Right atrium auricular region (tissue), 2 donors: Measurements from ENCODE around the gene STK32B. TPM values are rescaled to one million over a fixed set of nuclear protein-coding genes. Genes with fewer than 3 reads are reported as not detected.

Experiments
- DNase-seq: peaks from one replicate; pipeline ENCODE4 v3.0.0-alpha.2; 2019; ENCODE audit warnings: low spot score
- H3K27ac ChIP-seq, 2 donors: fragments of 200-600 bp; sonication (generic); 1 replicate in 1 of 2; 2 replicates in 1 of 2; pipeline ENCODE4 v1.5.1; 2016 to 2019
- H3K27me3 ChIP-seq, 2 donors: fragments of 200-600 bp; sonication (generic); one replicate each; pipeline versions ENCODE4 v1.5.1 to v1.6.0; 2017 to 2019
- H3K36me3 ChIP-seq: fragments of 200-600 bp; sonication (generic); one replicate; pipeline ENCODE4 v1.5.1; 2016
- H3K4me1 ChIP-seq, 2 donors: fragments of 200-600 bp; sonication (generic); one replicate each; pipeline versions ENCODE4 v1.5.1 to v1.6.0; 2017 to 2019
- H3K4me3 ChIP-seq, 2 donors: fragments of 200-600 bp; sonication (generic); 1 replicate in 1 of 2; 2 replicates in 1 of 2; pipeline ENCODE4 v1.5.1; 2017 to 2019; ENCODE audit warnings: mild to moderate bottlenecking in 1 of 2, moderate library complexity in 1 of 2
- H3K9me3 ChIP-seq, 2 donors: fragments of 200-600 bp; sonication (generic); one replicate each; pipeline ENCODE4 v1.5.1; 2019
- CTCF ChIP-seq, 2 donors: fragments of 200-600 bp; sonication (generic); IDR thresholded peaks; one replicate each; pipeline ENCODE4 v1.5.1; 2019; ENCODE audit warnings: antibody characterized with exemption in 2 of 2
- total RNA-seq, 2 donors: library from RNA; depleted of rRNA; stranded (reverse); fragments of >200 nt; gene quantifications; one replicate each; pipeline ENCODE4 v1.1.0, GENCODE V29; 2016

Gene STK32B
- total RNA-seq, 2 donors from 2014 or later: 0.31 to 0.59 TPM

- H3K27me3 ChIP-seq: no peaks in the 10 kb centered on the region
- no peaks in the 10 kb centered on the region for H3K9me3 ChIP-seq
- TF ChIP-seq CTCF (IDR thresholded peaks at IDR 0.05): no peak
- H3K36me3 ChIP-seq: no peaks in the 10 kb centered on the region
- no peak overlapping the region for H3K4me3 ChIP-seq
- no peak overlapping the region for H3K27ac ChIP-seq
- no peaks in the 10 kb centered on the region for H3K4me1 ChIP-seq
- DNase-seq: no peak
These were observed 408.0 kb downstream of the STK32B start for GRCh38 chr4:5459236-5459635.

GRCh38 chr4:5460106-5460801 lies 409.0 kb downstream of the STK32B start:
- Histone ChIP-seq H3K4me3 (no peak overlapping the region), H3K27ac (no peak overlapping the region), H3K4me1 (no peaks in the 10 kb centered on the region), H3K9me3 (no peaks in the 10 kb centered on the region), H3K36me3 (no peaks in the 10 kb centered on the region), H3K27me3 (no peaks in the 10 kb centered on the region)
- peak in 1 of 2 donors; percentile 53 for TF ChIP-seq CTCF (IDR thresholded peaks at IDR 0.05)
- DNase-seq: no peak

- no peak overlapping the region for H3K4me3 ChIP-seq
- H3K27ac ChIP-seq: no peak overlapping the region
- no peaks in the 10 kb centered on the region for H3K4me1 ChIP-seq
- DNase-seq: no peak
- no peaks in the 10 kb centered on the region for H3K9me3 ChIP-seq
- no peak for TF ChIP-seq CTCF (IDR thresholded peaks at IDR 0.05)
- no peaks in the 10 kb centered on the region for H3K36me3 ChIP-seq
- H3K27me3 ChIP-seq: no peaks in the 10 kb centered on the region
These were observed 410.2 kb downstream of the STK32B start for GRCh38 chr4:5461477-5461876.

- H3K9me3 ChIP-seq: no peaks in the 10 kb centered on the region
- no peaks in the 10 kb centered on the region for H3K36me3 ChIP-seq
- H3K4me3 ChIP-seq: no peak overlapping the region
- no peaks in the 10 kb centered on the region for H3K27me3 ChIP-seq
- no peak for TF ChIP-seq CTCF (IDR thresholded peaks at IDR 0.05)
- H3K4me1 ChIP-seq: no peaks in the 10 kb centered on the region
- no peak for DNase-seq
- no peak overlapping the region for H3K27ac ChIP-seq
These were observed 411.1 kb downstream of the STK32B start for GRCh38 chr4:5462254-5462835.

GRCh38 chr4:5462896-5463295 lies 411.6 kb downstream of the STK32B start:
- TF ChIP-seq CTCF (IDR thresholded peaks at IDR 0.05): no peak
- Histone ChIP-seq H3K27me3 (no peaks in the 10 kb centered on the region), H3K36me3 (no peaks in the 10 kb centered on the region), H3K27ac (no peak overlapping the region), H3K4me3 (no peak overlapping the region), H3K4me1 (no peaks in the 10 kb centered on the region), H3K9me3 (no peaks in the 10 kb centered on the region)
- no peak for DNase-seq

GRCh38 chr4:5463361-5463760 lies 412.1 kb downstream of the STK32B start:
- Histone ChIP-seq H3K4me1 (no peaks in the 10 kb centered on the region), H3K36me3 (no peaks in the 10 kb centered on the region), H3K27ac (no peak overlapping the region), H3K27me3 (no peaks in the 10 kb centered on the region), H3K4me3 (no peak overlapping the region), H3K9me3 (no peaks in the 10 kb centered on the region)
- no peak for DNase-seq
- TF ChIP-seq CTCF (IDR thresholded peaks at IDR 0.05): no peak
